Endothelial cell of umbilical vein (primary cell): ENCODE measurements around the gene VPS8. TPM values are rescaled to one million over a fixed set of nuclear protein-coding genes. Genes with fewer than 3 reads are reported as not detected.
"Not testable (repeated sequence)": the region's sequence is repeated elsewhere in the genome, so short reads cannot be mapped to it uniquely, and the experiment has no call there.

Experiments
- BruUV-seq: library from RNA; stranded (reverse); fragments of 400-500 nt; replicated peaks from 2 replicates; lab custom pipeline; 2021; lab: Mats Ljungman, UMichigan
- CTCF ChIA-PET: fragments of 300-600, 350-600 bp; sonication (Branson Sonifier 250); formaldehyde crosslinking; loops from one replicate; lab custom pipeline; 2021; ENCODE audit warnings: antibody characterized with exemption, inconsistent platforms; lab: Charles Lee
- POLR2A ChIA-PET: fragments of 300-600, 350-600 bp; sonication (Branson Sonifier 250); formaldehyde crosslinking; loops from one replicate; lab custom pipeline; 2021; ENCODE audit warnings: antibody characterized with exemption, inconsistent platforms; lab: Charles Lee
- DNase-seq: peaks from one replicate; pipeline ENCODE4 v3.0.0-alpha.2; 2011; ENCODE audit warnings: low read depth, low spot score
- FAIRE-seq: peaks from 2 replicates; lab custom pipeline; 2011; peaks lifted over from hg19 to GRCh38; lab: Jason Lieb, UNC
- H2AFZ ChIP-seq: 2 replicates; pipeline ENCODE4 v1.6.0; 2012; ENCODE audit warnings: low read depth, low read length, control low read depth, inconsistent platforms
- H3K27ac ChIP-seq: 2 replicates; pipeline ENCODE4 v1.5.1; 2011; ENCODE audit warnings: low read depth, mild to moderate bottlenecking, control low read depth, low read length, moderate library complexity; ENCODE audit not compliant: insufficient read depth
- H3K27me3 ChIP-seq, 2 experiments: 2 replicates each; pipeline versions ENCODE4 v1.6.0 to v1.6.1; 2011; ENCODE audit warnings: low read length in 2 of 2, mixed read lengths in 1 of 2; ENCODE audit not compliant: control insufficient read depth in 2 of 2, insufficient read depth in 2 of 2
- H3K36me3 ChIP-seq, 2 experiments: 2 replicates in 1 of 2; 3 replicates in 1 of 2; pipeline ENCODE4 v1.5.1; 2011; ENCODE audit warnings: low read length in 2 of 2, mild to moderate bottlenecking in 1 of 2, moderate library complexity in 1 of 2; ENCODE audit not compliant: control insufficient read depth in 2 of 2, insufficient read depth in 2 of 2; ENCODE audit errors: extremely low read depth in 1 of 2
- H3K4me1 ChIP-seq: 3 replicates; pipeline ENCODE4 v1.5.1; 2011; ENCODE audit warnings: mild to moderate bottlenecking, low read length; ENCODE audit not compliant: control insufficient read depth, insufficient read depth; ENCODE audit errors: extremely low read depth
- H3K4me2 ChIP-seq: 2 replicates; pipeline ENCODE4 v1.6.1; 2011; ENCODE audit warnings: low read length, control low read depth, mixed read lengths; ENCODE audit not compliant: insufficient read depth
- H3K4me3 ChIP-seq, 3 experiments: fragments of 200-600 bp in 1 of 3; sonication (generic), shearing (Covaris generic) in 1 of 3; replicated peaks in 1 of 3; 2 replicates each; pipeline ENCODE4 v1.5.1; 2011 to 2016; ENCODE audit warnings: control low read depth in 3 of 3, low read length in 3 of 3, mild to moderate bottlenecking in 2 of 3, inconsistent platforms in 1 of 3, low read depth in 1 of 3, moderate library complexity in 1 of 3; ENCODE audit not compliant: insufficient read depth in 1 of 3
- H3K79me2 ChIP-seq: 2 replicates; pipeline ENCODE4 v1.6.0; 2012; ENCODE audit warnings: low read length, inconsistent platforms; ENCODE audit not compliant: control insufficient read depth, insufficient read depth
- H3K9ac ChIP-seq: replicated peaks from 2 replicates; pipeline ENCODE3; 2011; ENCODE audit warnings: low read length, control low read depth; ENCODE audit not compliant: insufficient read depth; ENCODE audit errors: extremely low read depth
- H3K9me1 ChIP-seq: replicated peaks from 3 replicates; pipeline ENCODE4 v1.6.0; 2011; ENCODE audit warnings: mild to moderate bottlenecking, low read length; ENCODE audit not compliant: control insufficient read depth, insufficient read depth; ENCODE audit errors: extremely low read depth
- H3K9me3 ChIP-seq: replicated peaks from 2 replicates; pipeline ENCODE4 v1.5.1; 2012; ENCODE audit warnings: low read length, inconsistent platforms; ENCODE audit not compliant: control insufficient read depth, insufficient read depth
- H4K20me1 ChIP-seq: replicated peaks from 2 replicates; pipeline ENCODE3; 2011; ENCODE audit warnings: mild to moderate bottlenecking, low read length; ENCODE audit not compliant: control insufficient read depth, insufficient read depth; ENCODE audit errors: extremely low read depth
- EZH2 ChIP-seq: IDR thresholded peaks from 2 replicates; pipeline ENCODE4 v1.6.1; 2012; ENCODE audit warnings: borderline replicate concordance, low read depth, mild to moderate bottlenecking, moderate library complexity, low read length, inconsistent platforms; ENCODE audit not compliant: severe bottlenecking
- FOS ChIP-seq: IDR thresholded peaks from 2 replicates; pipeline ENCODE4 v1.6.1; 2011; ENCODE audit warnings: mild to moderate bottlenecking, low read length, moderate library complexity, borderline replicate concordance; ENCODE audit not compliant: insufficient read depth
- GATA2 ChIP-seq: IDR thresholded peaks from 2 replicates; pipeline ENCODE4 v1.7.0; 2011; ENCODE audit warnings: low read depth, mild to moderate bottlenecking, moderate library complexity, mixed read lengths, low read length; ENCODE audit not compliant: insufficient read length, insufficient read depth
- JUN ChIP-seq: IDR thresholded peaks from 2 replicates; pipeline ENCODE4 v1.6.1; 2011; ENCODE audit warnings: borderline replicate concordance, low read depth; ENCODE audit not compliant: insufficient read length, insufficient read depth
- MYC ChIP-seq: IDR thresholded peaks from one replicate; pipeline ENCODE4 v1.6.1; 2011; ENCODE audit warnings: mild to moderate bottlenecking, low read depth, low read length
- POLR2A ChIP-seq: IDR thresholded peaks from 2 replicates; pipeline ENCODE4 v1.6.1; 2012; ENCODE audit warnings: low read depth, mild to moderate bottlenecking, control low read depth, low read length
- POLR2AphosphoS5 ChIP-seq: IDR thresholded peaks from 2 replicates; pipeline ENCODE4 v1.6.1; 2012; ENCODE audit warnings: low read depth, mild to moderate bottlenecking, control low read depth, low read length, moderate library complexity; ENCODE audit not compliant: insufficient read depth
- dilution Hi-C: fragments of 300-500 bp; cut with MboI; formaldehyde crosslinking; loops from one replicate; pipeline ENCODE4 v1.15.0; 2019; ENCODE audit warnings: low sequenced_read_pairs; ENCODE audit not compliant: extremely low pct_ligation_motif_present
- intact Hi-C: fragments of 100-400 bp; cut with micrococcal nuclease; formaldehyde crosslinking; loops from one replicate; pipeline ENCODE4 v1.10.0; 2022
- polyA plus RNA-seq, 4 experiments: library from polyadenylated mRNA; depleted of rRNA in 3 of 4; stranded (reverse) in 3 of 4; unstranded in 1 of 4; fragments of >200 nt; gene quantifications; 2 replicates each; pipeline versions ENCODE4 v1.2.1 to v1.2.3, GENCODE V29; 2011 to 2012; ENCODE audit warnings: missing spikeins in 1 of 4
- total RNA-seq: library from RNA; stranded (reverse); gene quantifications from 2 replicates; pipeline ENCODE4 v1.2.3, GENCODE V29; 2021
- TF ChIP-seq, protein P1 (sequence below), 2 donors: IDR thresholded peaks; 1 replicate in 1 of 2; 2 replicates in 1 of 2; pipeline ENCODE4 v1.5.1; 2011; ENCODE audit warnings: low read length in 2 of 2, mild to moderate bottlenecking in 2 of 2, moderate library complexity in 2 of 2, control low read depth in 1 of 2, inconsistent platforms in 1 of 2, low read depth in 1 of 2; ENCODE audit not compliant: insufficient read depth in 1 of 2; ENCODE audit errors: extremely low read depth in 1 of 2
- TF ChIP-seq, protein P2 (sequence below): IDR thresholded peaks from 2 replicates; pipeline ENCODE4 v1.6.1; 2011; ENCODE audit not compliant: insufficient read depth, insufficient read length

VPS8 gene
- total and polyA plus RNA-seq, 2 donors (not counting 3 experiments of a cell fraction or from before 2014, with no cell fraction given): 13.7 to 51.6 TPM

DNA sequence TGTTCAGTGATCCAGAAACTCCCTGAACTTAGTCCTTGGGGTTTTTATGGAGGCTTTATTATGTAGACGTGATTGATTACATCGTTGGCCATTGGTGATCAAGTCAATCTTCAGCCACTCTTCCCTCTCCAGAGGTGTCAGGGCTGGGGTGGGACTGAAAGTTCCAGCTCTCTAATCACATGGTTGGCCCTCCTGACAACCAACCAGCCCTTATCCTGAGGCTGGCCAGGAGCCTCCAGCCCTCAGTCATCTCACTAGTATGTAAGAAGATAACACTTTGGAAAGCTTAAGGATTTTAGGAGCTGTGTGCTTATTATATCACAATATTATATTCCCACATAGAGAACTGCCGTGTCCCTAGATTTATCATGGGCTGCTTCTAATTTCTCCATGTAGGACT lies 142.3 kb downstream of the VPS8 start:
- Histone ChIP-seq H3K9me3 (no peaks in the 10 kb centered on the region), H4K20me1 (no peaks in the 10 kb centered on the region), H3K27me3 (no peaks in the 10 kb centered on the region), H3K4me1 (no peaks in the 10 kb centered on the region), H3K36me3 (peaks cover 0 to 4% of the 10 kb centered on the region in 2 experiments), H3K9me1 (no peaks in the 10 kb centered on the region), H2AFZ (no peak overlapping the region), H3K79me2 (no peaks in the 10 kb centered on the region), H3K27ac (no peak overlapping the region), H3K4me3 (no peak overlapping the region), H3K4me2 (no peak overlapping the region), H3K9ac (no peak overlapping the region)
- BruUV-seq: no TSS peak
- TF ChIP-seq, protein P1, sequence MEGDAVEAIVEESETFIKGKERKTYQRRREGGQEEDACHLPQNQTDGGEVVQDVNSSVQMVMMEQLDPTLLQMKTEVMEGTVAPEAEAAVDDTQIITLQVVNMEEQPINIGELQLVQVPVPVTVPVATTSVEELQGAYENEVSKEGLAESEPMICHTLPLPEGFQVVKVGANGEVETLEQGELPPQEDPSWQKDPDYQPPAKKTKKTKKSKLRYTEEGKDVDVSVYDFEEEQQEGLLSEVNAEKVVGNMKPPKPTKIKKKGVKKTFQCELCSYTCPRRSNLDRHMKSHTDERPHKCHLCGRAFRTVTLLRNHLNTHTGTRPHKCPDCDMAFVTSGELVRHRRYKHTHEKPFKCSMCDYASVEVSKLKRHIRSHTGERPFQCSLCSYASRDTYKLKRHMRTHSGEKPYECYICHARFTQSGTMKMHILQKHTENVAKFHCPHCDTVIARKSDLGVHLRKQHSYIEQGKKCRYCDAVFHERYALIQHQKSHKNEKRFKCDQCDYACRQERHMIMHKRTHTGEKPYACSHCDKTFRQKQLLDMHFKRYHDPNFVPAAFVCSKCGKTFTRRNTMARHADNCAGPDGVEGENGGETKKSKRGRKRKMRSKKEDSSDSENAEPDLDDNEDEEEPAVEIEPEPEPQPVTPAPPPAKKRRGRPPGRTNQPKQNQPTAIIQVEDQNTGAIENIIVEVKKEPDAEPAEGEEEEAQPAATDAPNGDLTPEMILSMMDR (IDR thresholded peaks at IDR 0.05; ENCODE audit: extremely low read depth in 1 of 2, insufficient read depth in 1 of 2, low read depth in 1 of 2, low read length in 2 of 2): no peak
- TF ChIP-seq MYC: no peak
- TF ChIP-seq, protein P2, sequence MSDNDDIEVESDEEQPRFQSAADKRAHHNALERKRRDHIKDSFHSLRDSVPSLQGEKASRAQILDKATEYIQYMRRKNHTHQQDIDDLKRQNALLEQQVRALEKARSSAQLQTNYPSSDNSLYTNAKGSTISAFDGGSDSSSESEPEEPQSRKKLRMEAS: no peak
- no peak for TF ChIP-seq EZH2
- no peak for TF ChIP-seq POLR2AphosphoS5
- TF ChIP-seq JUN: no peak
- no peak for TF ChIP-seq FOS
- TF ChIP-seq POLR2A: no peak
- no peak for TF ChIP-seq GATA2
- ChIA-PET POLR2A (no interaction called here), CTCF (interaction anchor here (1.2 kb wide), 1 partner anchor 222 kb away, joined by 3 read pairs; no protein-coding TSS in a partner anchor)
- dilution Hi-C loops: no loop called here
- intact Hi-C loops: no loop called here
- DNase-seq (no peak), FAIRE-seq (no peak)

DNA sequence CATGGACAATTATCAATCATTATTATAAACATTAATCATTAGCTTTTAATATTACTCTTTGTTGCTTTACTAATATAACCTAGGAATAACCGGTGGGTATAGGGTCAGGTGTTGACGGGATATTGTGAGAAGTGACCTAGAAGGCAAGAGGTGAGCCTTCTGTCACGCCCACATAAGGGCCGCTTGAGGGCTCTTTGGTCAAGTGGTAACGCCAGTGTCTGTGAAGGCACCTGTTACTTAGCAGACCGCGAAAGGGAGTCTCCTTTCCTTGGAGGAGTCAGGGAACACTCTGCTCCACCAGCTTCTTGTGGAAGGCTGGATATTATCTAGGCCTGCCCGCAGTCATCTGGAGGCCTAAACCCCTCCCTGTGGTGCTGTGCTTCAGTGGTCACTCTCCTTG lies 142.9 kb downstream of the VPS8 start:
- H3K9me1 ChIP-seq, H3K9ac ChIP-seq, H3K79me2 ChIP-seq, BruUV-seq, dilution Hi-C loops, H3K9me3 ChIP-seq, H3K36me3 ChIP-seq, FAIRE-seq, H4K20me1 ChIP-seq, H3K4me3 ChIP-seq, H3K4me2 ChIP-seq, POLR2A ChIA-PET, H3K27ac ChIP-seq, intact Hi-C loops, DNase-seq, H2AFZ ChIP-seq, H3K27me3 ChIP-seq, H3K4me1 ChIP-seq: not testable (repeated sequence)
- CTCF ChIA-PET: interaction anchor here (1.2 kb wide), 1 partner anchor 221 kb away, joined by 3 read pairs; no protein-coding TSS in a partner anchor
